ENCODE measurements around the gene SPAG7.

The SPAG7 gene

DNA sequence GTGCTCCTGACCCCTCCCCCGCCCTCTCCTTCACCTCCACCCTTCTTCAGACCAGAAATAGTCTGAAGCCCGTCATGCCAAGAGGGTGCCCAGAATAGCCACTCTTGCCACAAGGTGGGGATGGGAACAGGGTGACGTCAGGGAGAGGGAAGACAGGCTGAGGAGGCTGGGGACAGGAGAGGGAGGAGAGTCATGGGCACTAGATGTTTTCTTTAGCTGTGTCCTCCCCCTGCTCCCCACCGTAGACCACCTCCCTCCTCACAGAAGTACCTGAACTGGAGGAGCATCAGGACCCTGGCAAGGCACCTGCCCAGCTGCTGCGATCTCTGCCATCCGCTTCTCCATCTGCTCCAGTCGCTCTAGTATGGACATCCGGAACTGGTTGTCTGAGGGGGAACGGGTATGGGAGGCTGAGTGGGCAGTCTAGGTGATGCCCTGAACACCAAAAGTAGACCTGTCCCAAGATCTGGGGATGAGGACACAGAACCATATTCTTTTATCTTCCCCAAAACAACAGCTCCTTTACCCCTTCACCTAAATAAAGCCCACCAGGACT, 6.6 kb upstream of the SPAG7 start:
- DNase-seq (ENCODE audit: low spot score), result no peak

DNA sequence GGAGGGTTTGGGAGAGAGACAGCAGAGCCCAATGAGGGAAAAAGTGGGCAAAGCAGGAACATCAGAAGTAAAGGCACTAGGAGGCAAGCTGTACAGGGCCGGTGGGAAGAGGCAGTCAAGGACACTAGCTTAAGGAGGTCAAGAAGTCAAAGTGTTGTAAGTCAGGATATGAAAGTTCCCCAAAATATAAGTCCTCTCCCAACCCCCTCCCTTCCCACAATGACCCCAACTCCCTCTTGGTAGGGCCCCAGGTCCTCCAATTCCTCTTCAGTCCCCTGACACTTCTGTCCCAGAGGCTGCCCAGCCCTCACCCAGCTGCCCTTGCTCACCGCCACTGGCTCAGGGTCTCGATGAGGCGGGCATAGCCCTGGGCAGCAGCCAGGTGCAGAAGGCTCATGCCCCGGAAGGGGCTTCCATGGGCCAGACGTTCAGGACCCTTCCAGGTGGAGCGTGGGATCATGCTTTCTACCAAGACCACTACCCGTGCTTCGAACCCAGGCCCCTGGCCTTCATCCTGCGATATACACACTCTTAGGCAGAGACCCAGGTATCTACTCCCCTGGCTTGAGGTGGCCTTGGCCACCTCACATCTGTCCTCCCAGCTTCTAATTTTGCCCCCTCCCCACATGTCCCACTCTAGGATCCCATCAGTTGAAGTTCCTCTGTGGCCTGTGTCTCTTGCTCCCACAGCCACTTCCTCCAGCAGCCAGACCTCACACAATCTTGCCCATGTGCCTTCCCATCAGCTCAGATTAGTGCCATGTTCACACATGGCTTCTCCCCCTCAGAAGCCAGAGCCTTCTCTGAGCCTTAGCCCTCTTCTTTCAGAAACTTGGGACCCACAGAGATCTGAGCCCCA, 5.9 kb upstream of the SPAG7 start:
- DNase-seq (ENCODE audit: low spot score), result no peak

- no peak for DNase-seq (ENCODE audit: low spot score)
Observed at GRCh38 chr17:4972752-4973151, 5.1 kb upstream of the SPAG7 start.

GRCh38 chr17:4972322-4972721, 4.7 kb upstream of the SPAG7 start:
- DNase-seq (ENCODE audit: low spot score), result no peak

DNA sequence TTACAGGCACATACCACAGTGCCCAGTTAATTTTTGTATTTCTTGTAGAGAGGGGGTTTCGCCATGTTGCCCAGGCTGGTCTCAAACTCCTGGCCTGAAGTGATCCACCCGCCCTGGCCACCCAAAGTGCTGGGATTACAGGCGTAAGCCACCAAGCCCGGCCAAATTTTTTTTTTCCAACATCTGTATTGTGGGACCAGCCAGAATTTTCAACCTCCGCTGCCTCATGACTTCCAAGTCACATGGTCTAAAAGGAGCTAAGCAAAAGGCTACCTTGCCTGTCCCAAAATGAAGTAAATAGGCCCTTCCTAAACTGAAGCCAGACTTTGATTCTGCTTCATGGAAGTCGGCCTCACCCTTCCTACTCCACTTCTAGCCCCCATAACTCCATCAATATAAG, 4.2 kb upstream of the SPAG7 start:
- no peak for DNase-seq (ENCODE audit: low spot score)

- DNase-seq (ENCODE audit: low spot score), result no peak
Observed at GRCh38 chr17:4970273-4970672, 2.7 kb upstream of the SPAG7 start.

GRCh38 chr17:4969551-4970173, 2.0 kb upstream of the SPAG7 start:
- peak; percentile 29 for DNase-seq (ENCODE audit: low spot score)

GRCh38 chr17:4969047-4969550, 1.5 kb upstream of the SPAG7 start:
- DNase-seq (ENCODE audit: low spot score), result peak; percentile 84

GRCh38 chr17:4968486-4969046, 949 bp upstream of the SPAG7 start:
- peak; percentile 14 for DNase-seq (ENCODE audit: low spot score)

GRCh38 chr17:4966844-4967538, 626 bp downstream of the SPAG7 start:
- peak; percentile 98 for DNase-seq (ENCODE audit: low spot score)

DNA sequence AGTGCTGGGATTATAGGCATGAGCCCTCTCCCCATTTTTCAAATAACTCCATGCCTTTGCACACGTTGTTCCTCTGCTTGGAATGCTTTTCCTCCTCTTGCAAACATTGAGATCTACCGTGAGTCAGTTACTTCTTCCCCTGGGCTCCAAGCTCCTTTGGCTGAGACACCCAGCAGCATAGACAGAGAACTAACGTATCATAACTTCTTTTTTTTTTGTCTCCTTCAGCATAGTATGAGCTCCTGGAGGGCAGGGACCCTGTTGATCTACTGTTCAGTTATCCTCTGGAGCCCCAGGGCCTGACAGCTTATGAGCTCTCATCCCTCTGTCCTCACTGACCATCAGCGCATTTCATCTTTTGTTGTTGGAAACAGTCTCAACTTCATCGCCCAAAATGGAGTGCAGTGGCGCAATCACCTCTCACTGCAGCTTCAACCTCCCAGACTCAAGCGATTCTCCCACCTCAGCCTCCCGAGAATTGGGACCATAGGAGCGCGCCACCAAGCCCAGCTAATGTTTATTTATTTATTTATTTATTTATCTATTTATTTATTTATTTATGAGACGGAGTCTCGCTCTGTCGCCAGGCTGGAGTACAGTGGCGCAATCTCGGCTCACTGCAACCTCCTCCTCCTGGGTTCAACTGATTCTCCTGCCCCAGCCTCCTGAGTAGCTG, 2.2 kb downstream of the SPAG7 start:
- DNase-seq (ENCODE audit: low spot score), result no peak

GRCh38 chr17:4960279-4960922, 7.2 kb downstream of the SPAG7 start:
- DNase-seq (ENCODE audit: low spot score), result no peak

- no peak for DNase-seq (ENCODE audit: low spot score)
Observed at GRCh38 chr17:4959261-4959965, 8.2 kb downstream of the SPAG7 start.

- DNase-seq (ENCODE audit: low spot score), result no peak
Observed at GRCh38 chr17:4958102-4958501, 9.5 kb downstream of the SPAG7 start.

- no peak for DNase-seq (ENCODE audit: low spot score)
Observed at GRCh38 chr17:4956493-4957061, 11.0 kb downstream of the SPAG7 start.

- DNase-seq (ENCODE audit: low spot score), result no peak
Observed at GRCh38 chr17:4955091-4955490, 12.5 kb downstream of the SPAG7 start.

DNA sequence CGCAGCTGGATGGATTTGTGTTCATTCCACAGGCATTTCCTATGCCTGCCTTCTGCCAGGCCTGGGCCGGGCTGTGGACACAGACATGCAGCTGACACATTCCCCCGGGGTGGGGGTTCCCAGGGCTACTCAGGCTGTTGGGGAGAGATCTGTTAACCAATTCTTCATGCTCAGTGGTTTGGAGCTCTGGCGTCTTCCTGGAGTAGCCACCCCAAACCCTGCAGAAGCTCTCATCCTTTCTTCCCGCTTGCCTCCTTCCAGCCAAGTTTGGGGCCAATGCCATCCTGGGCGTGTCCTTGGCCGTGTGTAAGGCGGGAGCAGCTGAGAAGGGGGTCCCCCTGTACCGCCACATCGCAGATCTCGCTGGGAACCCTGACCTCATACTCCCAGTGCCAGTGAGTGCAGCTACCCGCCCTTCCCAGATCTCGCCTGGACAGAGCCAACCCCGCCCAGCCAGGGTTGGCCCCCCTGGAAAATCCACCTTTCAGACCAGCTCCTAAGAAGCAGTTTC, 14.1 kb downstream of the SPAG7 start:
- peak; percentile 81 for DNase-seq (ENCODE audit: low spot score)

DNA sequence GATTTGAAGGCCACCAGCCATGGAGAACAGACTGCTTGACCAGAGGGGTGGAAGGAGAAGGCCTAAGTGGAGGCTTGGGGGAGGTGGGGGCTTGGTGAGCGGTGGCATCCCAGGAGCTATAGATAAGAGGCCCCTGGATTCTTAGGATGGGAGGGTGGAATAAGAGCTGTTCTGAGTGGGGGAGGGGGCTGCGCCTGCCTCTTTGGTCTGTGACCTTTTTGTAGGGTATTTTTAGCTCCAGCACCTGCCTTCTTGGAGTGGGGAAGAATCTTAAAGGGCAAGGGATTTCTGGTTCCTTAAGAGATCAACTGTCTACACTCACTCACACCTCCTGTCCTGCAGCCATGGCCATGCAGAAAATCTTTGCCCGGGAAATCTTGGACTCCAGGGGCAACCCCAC, 16.1 kb downstream of the SPAG7 start:
- DNase-seq (ENCODE audit: low spot score), result no peak

- DNase-seq (ENCODE audit: low spot score), result no peak
Observed at GRCh38 chr17:4950746-4951204, 16.8 kb downstream of the SPAG7 start, which contains the start of gene ENO3. TSS of gene ENO3 (plus strand) at chr17:4951119. CDS start at chr17:4951830, 711 bp downstream.
